NT2/D1 (cell line): Measurements from ENCODE around the gene NLRC5.

Experiments
- YY1 ChIP-seq: IDR thresholded peaks from 2 replicates; pipeline ENCODE4 v1.6.1; 2011; ENCODE audit not compliant: insufficient read length, insufficient read depth
- ZNF274 ChIP-seq: IDR thresholded peaks from 2 replicates; pipeline ENCODE4 v1.6.1; 2011; ENCODE audit warnings: mild to moderate bottlenecking, low read depth, low read length

DNA sequence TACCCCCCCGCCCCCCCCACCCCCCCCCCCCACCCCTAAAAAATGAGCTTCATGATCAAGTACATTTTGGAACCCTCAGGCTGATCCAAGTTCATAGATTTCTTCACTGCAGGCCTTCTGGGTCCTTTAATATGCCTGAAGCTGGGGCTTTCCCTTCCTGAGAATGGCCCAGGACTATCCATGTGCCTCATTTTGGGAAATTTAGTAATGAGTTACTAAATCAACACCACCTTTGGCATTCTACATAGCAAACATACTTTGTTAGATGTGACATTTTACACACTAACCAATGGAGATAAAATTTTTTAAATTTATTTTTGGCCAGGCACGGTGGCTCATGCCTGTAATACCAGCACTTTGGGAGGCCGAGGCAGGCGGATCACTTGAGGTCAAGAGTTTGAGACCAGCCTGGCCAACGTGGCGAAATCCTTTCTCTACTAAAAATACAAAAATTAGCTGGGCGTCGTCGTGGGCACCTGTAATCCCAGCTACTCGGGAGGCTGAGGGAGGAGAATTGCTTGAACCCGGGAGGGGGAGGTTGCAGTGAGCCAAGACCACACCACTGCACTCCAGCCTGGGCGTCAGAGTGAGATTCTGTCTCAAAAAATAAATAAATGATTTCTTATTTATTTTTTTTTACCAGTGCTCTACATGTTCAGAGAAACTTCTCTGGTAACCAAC is 43.4 kb upstream of the NLRC5 start:
- TF ChIP-seq ZNF274 = no peak
- no peak for TF ChIP-seq YY1
